Globus pallidus (tissue), 1 donor: ENCODE results near the gene SRPK2.
"Not testable (repeated sequence)": the region's sequence is repeated elsewhere in the genome, so short reads cannot be mapped to it uniquely, and the experiment has no call there.

ENCODE experiments used
- DNase-seq: peaks from one replicate; pipeline ENCODE4 v3.0.0-alpha.2; 2015; ENCODE audit warnings: low spot score

Gene SRPK2

DNA sequence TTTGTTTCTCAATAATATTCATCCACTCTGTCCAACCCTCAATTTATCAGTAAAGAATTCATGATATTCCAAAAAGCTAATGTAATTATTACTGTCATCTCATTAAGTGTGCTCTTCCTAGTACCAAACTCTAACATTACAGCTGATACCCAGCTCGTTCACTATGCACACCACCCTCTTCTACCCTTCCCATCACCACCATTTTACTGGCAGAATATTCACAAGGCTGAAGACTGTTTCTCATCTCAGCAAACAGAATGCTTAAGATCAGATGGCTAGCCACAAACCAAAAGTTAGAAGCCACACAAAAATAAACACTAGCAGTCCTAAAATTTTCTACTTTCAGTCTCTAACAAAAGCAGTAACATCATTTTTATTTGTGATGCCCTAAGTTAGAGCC lies 121.5 kb downstream of the SRPK2 start:
- DNase-seq: no peak

DNA sequence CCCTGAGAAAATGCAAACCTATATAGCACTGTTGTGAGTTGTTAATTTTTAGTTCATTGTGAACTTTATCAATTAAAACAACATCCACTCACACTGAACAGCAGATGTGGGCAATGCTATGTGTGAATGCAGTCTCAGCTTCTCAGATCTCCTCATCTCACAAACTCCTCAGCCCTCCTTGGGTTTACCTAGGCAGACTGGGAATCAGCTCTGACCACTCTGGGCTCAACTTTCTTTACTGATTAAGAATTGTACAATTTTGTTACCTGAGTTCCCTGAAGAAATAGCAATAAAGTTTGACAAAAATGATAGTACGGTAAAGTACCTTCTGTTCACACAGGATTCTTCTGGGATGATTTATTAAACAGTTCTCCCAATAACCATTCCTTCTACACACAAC lies 124.0 kb downstream of the SRPK2 start:
- DNase-seq: no peak

DNA sequence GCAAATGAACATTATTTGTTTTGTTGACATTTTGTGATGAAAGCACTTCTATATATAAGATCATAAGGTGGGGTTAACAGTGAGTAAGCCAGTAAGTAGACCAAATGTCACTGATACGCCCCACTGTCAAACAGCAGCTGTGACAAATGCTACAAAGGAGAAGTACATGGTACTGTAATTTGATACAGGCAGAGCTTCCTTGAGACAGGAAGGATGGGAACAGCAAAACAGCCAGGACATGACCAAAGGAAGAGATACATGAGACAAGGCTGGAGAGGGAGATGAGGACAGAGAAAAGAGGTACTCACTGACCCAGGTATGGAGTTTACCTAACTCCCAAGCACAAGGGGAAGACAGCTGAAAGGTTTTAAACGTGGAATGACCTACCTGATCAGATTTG lies 127.0 kb downstream of the SRPK2 start:
- DNase-seq: no peak

DNA sequence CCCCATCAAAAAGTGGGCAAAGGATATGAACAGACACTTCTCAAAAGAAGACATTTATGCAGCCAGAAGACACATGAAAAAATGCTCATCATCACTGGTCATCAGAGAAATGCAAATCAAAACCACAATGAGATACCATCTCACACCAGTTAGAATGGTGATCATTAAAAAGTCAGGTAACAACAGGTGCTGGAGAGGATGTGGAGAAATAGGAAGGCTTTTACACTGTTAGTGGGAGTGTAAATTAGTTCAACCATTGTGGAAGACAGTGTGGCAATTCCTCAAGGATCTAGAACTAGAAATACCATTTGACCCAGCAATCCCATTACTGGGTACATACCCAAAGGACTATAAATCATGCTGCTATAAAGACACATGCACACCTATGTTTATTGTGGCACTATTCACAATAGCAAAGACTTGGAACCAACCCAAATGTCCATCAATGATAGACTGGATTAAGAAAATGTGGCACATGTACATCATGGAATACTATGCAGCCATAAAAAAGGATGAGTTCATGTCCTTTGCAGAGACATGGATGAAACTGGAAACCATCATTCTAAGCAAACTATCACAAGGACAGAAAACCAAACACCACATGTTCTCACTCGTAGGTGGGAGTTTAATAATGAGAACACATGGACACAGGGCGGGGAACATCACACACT lies 128.4 kb downstream of the SRPK2 start:
- not testable (repeated sequence) for DNase-seq

- DNase-seq: not testable (repeated sequence)
These were observed 129.8 kb downstream of the SRPK2 start for GRCh38 chr7:105258919-105259318.

GRCh38 chr7:105257338-105257737 lies 131.4 kb downstream of the SRPK2 start:
- no peak for DNase-seq

- DNase-seq: no peak
These were observed 131.9 kb downstream of the SRPK2 start for GRCh38 chr7:105256761-105257231.

DNA sequence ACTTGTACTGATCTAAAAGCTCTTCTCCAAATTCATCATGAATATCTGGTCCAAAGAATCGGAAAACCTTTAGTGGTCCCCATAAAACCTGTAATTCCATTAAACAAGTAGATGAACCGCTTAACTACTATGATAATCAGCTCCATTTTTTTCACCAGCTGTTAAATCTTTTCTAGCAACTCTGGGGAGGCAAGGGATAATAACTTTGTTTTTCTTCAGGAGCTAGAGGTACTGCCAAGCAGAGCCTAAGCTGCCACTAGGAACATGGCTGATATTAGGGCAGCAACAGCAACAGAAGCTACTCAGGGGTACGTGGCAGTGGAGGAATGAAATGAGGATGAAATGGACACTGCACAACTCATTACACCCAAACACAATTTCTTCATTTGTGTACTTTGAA lies 138.0 kb downstream of the SRPK2 start:
- DNase-seq: no peak

- DNase-seq: no peak
These were observed 138.5 kb downstream of the SRPK2 start for GRCh38 chr7:105250239-105250638.

GRCh38 chr7:105249216-105249615 lies 139.5 kb downstream of the SRPK2 start:
- no peak for DNase-seq

DNA sequence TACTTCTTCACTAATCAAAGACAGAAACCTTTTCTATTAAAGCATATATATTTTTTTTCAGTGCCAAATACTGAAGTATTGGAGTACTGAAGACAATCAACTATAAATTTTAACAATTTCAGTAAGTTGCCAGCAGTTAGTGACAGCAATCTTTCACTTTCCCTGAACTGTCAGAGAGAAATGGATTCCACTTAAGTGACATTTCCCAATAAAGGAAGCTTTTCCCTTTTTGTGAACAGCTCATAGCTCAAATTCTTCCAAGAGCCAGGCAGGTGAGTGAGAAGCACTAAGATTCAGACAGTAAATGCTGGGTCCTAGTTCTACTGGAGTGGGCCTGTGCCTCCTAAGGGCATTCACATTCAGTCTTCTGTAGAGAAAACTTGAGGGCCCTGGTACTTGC lies 142.0 kb downstream of the SRPK2 start:
- no peak for DNase-seq

GRCh38 chr7:105246256-105246655 lies 142.5 kb downstream of the SRPK2 start:
- DNase-seq: no peak

- no peak for DNase-seq
These were observed 143.2 kb downstream of the SRPK2 start for GRCh38 chr7:105245398-105246114.

DNA sequence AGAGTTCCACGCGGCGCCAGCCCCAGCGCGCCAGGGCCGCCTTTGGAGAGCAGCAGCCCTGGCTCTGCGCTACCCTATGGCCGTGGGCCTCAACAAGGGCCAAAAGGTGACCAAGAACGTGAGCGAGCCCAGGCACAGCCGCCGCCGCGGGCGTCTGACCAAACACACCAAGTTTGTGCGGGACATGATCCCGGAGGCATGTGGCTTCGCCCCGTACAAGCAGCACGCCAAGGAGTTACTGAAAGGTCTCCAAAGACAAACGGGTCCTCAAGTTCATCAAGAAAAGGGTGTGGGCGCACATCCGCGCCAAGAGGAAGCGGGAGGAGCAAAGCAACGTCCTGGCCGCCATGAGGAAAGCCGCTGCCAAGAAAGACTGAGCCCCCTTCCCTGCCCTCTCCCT lies 144.1 kb downstream of the SRPK2 start:
- no peak for DNase-seq

- DNase-seq: no peak
These were observed 147.5 kb downstream of the SRPK2 start for GRCh38 chr7:105241198-105241597.

DNA sequence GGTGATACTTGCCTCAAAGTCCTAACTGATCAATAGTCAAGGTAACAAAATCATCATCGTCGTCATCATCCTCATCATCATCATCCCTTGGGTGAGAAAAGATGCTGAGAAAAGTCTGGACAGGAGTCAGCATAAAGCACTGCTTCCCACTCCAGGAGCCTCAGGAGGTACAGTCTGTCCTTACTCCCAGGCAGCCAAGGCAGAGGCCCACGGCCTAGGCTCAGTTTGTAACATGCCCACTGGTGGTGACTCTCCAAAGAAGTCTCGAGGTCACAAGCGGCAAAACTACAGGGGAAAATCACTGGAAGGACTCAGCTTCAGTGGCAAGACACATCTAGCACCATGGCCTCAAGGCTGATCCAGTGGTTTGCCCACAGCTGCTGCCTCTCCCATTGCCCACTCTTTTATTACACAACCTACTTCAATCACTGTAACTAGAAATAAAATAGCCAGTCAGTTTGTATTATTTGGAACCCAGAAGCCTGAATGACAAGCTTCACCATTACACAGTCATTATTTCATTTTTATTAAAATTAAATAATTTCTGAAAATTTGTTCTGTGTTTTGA lies 150.4 kb downstream of the SRPK2 start:
- no peak for DNase-seq

- no peak for DNase-seq
These were observed 153.8 kb downstream of the SRPK2 start for GRCh38 chr7:105234886-105235285.

DNA sequence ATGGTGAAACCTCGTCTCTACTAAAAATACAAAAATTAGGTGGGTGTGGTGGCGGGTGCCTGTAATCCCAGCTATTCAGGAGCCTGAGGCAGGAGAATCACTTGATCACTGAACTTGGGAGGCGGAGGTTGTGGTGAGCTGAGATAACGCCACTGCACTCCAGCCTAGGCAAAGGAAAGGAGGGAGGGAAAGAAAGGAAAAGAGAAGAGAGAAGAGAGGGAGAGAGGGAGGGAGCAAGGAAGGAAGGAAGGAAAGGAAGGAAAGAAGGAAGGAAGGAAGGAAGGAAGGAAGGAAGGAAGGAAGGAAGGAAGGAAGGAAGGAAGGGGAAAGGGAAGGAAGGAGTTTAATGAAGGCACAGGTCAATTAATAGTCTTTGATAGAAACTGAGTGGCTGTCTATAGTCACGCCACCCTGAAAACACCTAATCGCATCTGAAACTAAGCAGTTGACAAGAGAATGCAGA lies 155.9 kb downstream of the SRPK2 start:
- not testable (repeated sequence) for DNase-seq

DNA sequence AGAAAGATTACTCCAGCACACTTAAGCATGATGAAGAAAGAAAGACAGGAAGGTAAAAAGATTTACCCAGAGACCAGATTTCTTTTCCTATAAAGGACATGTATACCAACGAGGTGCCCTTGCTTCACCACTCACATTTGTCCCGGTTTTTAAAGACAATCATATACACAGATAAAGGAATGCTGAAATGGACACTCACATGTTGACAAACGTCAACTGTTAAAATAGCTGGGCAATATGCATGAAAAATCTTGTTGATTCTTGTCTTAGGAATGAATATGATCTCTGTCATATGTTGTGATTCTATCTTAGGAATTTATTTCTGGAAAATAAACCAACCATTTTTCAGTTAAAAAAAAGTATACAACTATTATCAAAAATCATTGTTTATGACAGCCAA lies 158.2 kb downstream of the SRPK2 start:
- DNase-seq: no peak

DNA sequence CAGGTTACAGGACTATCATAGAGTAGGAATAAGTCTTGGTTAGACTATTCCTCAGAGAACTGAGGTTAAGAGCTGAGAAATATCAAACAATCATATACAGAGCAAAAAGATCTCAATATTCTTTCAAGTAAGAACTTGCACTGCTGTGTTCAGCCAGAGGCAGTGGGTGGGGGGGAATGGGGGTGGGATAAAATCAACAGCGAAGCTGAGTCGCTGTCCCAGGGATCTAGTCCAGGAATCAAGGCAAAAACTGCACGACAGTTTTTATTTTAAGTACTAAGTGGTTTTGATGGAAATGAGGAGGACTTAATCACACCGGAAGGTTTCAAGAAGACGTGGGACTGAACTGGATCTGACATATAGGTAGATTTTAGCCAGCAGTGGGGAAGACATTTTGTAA lies 159.1 kb downstream of the SRPK2 start:
- no peak for DNase-seq

GRCh38 chr7:105228555-105228954 lies 160.2 kb downstream of the SRPK2 start:
- no peak for DNase-seq

DNA sequence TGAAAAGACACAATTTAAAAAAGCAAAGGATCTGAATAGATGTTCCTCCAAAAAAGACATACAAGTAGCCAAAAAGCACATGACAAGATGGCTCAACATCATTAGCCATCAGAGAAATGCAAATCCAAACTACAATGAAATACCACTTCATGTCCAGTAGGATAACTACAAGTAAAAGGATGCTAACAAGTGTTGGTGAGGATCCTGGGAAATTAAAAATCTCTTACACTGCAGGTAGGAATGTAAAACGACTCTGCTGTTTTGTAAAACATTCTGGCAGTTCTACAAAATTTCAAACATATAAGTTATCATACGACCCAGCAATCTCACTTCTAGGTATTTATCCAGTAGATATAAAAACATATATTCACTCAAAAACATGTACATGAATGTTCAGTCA lies 161.3 kb downstream of the SRPK2 start:
- no peak for DNase-seq
